MM.1S (cell line): ENCODE measurements around the gene NLRP9.

Experiments
- DNase-seq: peaks from one replicate; pipeline ENCODE4 v3.0.0-alpha.2; 2015
- H2AFZ ChIP-seq: fragments of 300-600 bp; sonication (generic); 2 replicates; pipeline ENCODE4 v1.6.0; 2016; ENCODE audit warnings: antibody characterized with exemption, low read length
- H3F3A ChIP-seq: fragments of 300-600 bp; sonication (generic); 2 replicates; pipeline ENCODE4 v1.6.1; 2016; ENCODE audit warnings: mild to moderate bottlenecking, antibody characterized with exemption, low read length, moderate library complexity, mixed read lengths; ENCODE audit not compliant: insufficient read depth
- H3K27ac ChIP-seq: fragments of 300-600 bp; sonication (generic); 2 replicates; pipeline ENCODE4 v1.5.1; 2016; ENCODE audit warnings: mild to moderate bottlenecking, low read length
- H3K27me3 ChIP-seq: fragments of 300-600 bp; sonication (generic); replicated peaks from 2 replicates; pipeline ENCODE4 v1.6.0; 2016; ENCODE audit warnings: low read length; ENCODE audit not compliant: insufficient read depth
- H3K36me3 ChIP-seq: fragments of 300-600 bp; sonication (generic); replicated peaks from 2 replicates; pipeline ENCODE4 v1.6.1; 2016; ENCODE audit warnings: mild to moderate bottlenecking, low read length, mixed read lengths; ENCODE audit not compliant: insufficient read depth
- H3K4me1 ChIP-seq: fragments of 300-600 bp; sonication (generic); 2 replicates; pipeline ENCODE4 v1.6.1; 2016; ENCODE audit warnings: low read length, mixed read lengths
- H3K4me2 ChIP-seq: fragments of 300-600 bp; sonication (generic); 2 replicates; pipeline ENCODE4 v1.6.0; 2016; ENCODE audit warnings: low read depth, low read length
- H3K4me3 ChIP-seq: fragments of 300-600 bp; sonication (generic); 2 replicates; pipeline ENCODE4 v1.5.1; 2016; ENCODE audit warnings: low read length, mixed read lengths
- H3K79me2 ChIP-seq: fragments of 300-600 bp; sonication (generic); 2 replicates; pipeline ENCODE4 v1.6.1; 2016; ENCODE audit warnings: mixed run types, low read length, mixed read lengths
- H3K9ac ChIP-seq: fragments of 300-600 bp; sonication (generic); 2 replicates; pipeline ENCODE4 v1.6.1; 2016; ENCODE audit warnings: low read length, mixed read lengths
- H3K9me2 ChIP-seq: fragments of 300-600 bp; sonication (generic); replicated peaks from 2 replicates; pipeline ENCODE4 v1.6.1; 2016; ENCODE audit warnings: mild to moderate bottlenecking, low read length, mixed read lengths; ENCODE audit not compliant: insufficient read depth
- H3K9me3 ChIP-seq: fragments of 300-600 bp; sonication (generic); replicated peaks from 2 replicates; pipeline ENCODE4 v1.6.1; 2016; ENCODE audit warnings: mild to moderate bottlenecking, low read length, mixed read lengths; ENCODE audit not compliant: insufficient read depth
- H4K20me1 ChIP-seq: fragments of 300-600 bp; sonication (generic); 2 replicates; pipeline ENCODE4 v1.6.1; 2016; ENCODE audit warnings: mild to moderate bottlenecking, low read length, moderate library complexity, mixed read lengths; ENCODE audit not compliant: insufficient read depth
- CTCF ChIP-seq: fragments of 300-600 bp; sonication (generic); IDR thresholded peaks from 2 replicates; pipeline ENCODE4 v1.5.1; 2016; ENCODE audit warnings: antibody characterized with exemption, low read length, mixed read lengths
- EZH2 ChIP-seq: fragments of 300-600 bp; sonication (generic); optimal IDR thresholded peaks from 2 replicates; pipeline ENCODE3; 2017; ENCODE audit warnings: low read depth, mild to moderate bottlenecking, antibody characterized with exemption, low read length, mixed read lengths
- EZH2phosphoT487 ChIP-seq: fragments of 300-600 bp; sonication (generic); IDR thresholded peaks from 2 replicates; pipeline ENCODE4 v1.6.1; 2018; ENCODE audit warnings: antibody characterized with exemption, low read length

Gene NLRP9

GRCh38 chr19:55685776-55686175 is 52.4 kb downstream of the NLRP9 start:
- Histone ChIP-seq H3K36me3 (0 out of 2 replicates have a peak, but pooled peaks cover 6% of the 10 kb centered on the region), H3K9ac (no peak overlapping the region), H3K27ac (no peak overlapping the region), H3K4me2 (no peak overlapping the region), H3K27me3 (no peaks in the 10 kb centered on the region), H4K20me1 (no peaks in the 10 kb centered on the region), H3K79me2 (peaks cover 72% of the 10 kb centered on the region), H3K9me2 (no peaks in the 10 kb centered on the region), H3F3A (no peaks in the 10 kb centered on the region), H2AFZ (no peak overlapping the region), H3K4me1 (no peaks in the 10 kb centered on the region), H3K9me3 (no peaks in the 10 kb centered on the region), H3K4me3 (no peak overlapping the region)
- no peak for DNase-seq
- TF ChIP-seq EZH2, result no peak

GRCh38 chr19:55684946-55685681 is 53.1 kb downstream of the NLRP9 start:
- Histone ChIP-seq H3K27me3 (no peaks in the 10 kb centered on the region), H2AFZ (no peak overlapping the region), H3K9me3 (no peaks in the 10 kb centered on the region), H4K20me1 (no peaks in the 10 kb centered on the region), H3K36me3 (0 out of 2 replicates have a peak, but pooled peaks cover 6% of the 10 kb centered on the region), H3K9me2 (no peaks in the 10 kb centered on the region), H3K4me1 (no peaks in the 10 kb centered on the region), H3F3A (no peaks in the 10 kb centered on the region), H3K4me2 (no peak overlapping the region), H3K27ac (no peak overlapping the region), H3K79me2 (peaks cover 79% of the 10 kb centered on the region), H3K9ac (no peak overlapping the region), H3K4me3 (no peak overlapping the region)
- no peak for DNase-seq
- TF ChIP-seq CTCF (no peak), EZH2phosphoT487 (no peak), EZH2 (no peak)

- H3K27ac ChIP-seq, result no peak overlapping the region
- H3K4me3 ChIP-seq, result no peak overlapping the region
- no peak overlapping the region for H3K4me2 ChIP-seq
- H3K9me3 ChIP-seq, result no peaks in the 10 kb centered on the region
- TF ChIP-seq EZH2phosphoT487 (no peak), CTCF (no peak), EZH2 (no peak)
- no peaks in the 10 kb centered on the region; the same call in 1 of the 2 replicates for H3F3A ChIP-seq
- no peaks in the 10 kb centered on the region for H3K9me2 ChIP-seq
- no peak for DNase-seq
- H2AFZ ChIP-seq, result no peak overlapping the region
- H3K4me1 ChIP-seq, result peaks cover 6% of the 10 kb centered on the region
- peaks cover 90% of the 10 kb centered on the region for H3K79me2 ChIP-seq
- H3K36me3 ChIP-seq, result 0 out of 2 replicates have a peak, but pooled peaks cover 6% of the 10 kb centered on the region
- H3K9ac ChIP-seq, result no peak overlapping the region
- no peaks in the 10 kb centered on the region for H3K27me3 ChIP-seq
- H4K20me1 ChIP-seq, result no peaks in the 10 kb centered on the region
Measured at GRCh38 chr19:55683449-55684261, 54.5 kb downstream of the NLRP9 start.
